Endothelial cell of umbilical vein (primary cell): ENCODE data around the gene PTGDR2. TPM values are rescaled to one million over a fixed set of nuclear protein-coding genes. Genes with fewer than 3 reads are reported as not detected.

ENCODE experiments used
- BruUV-seq: library from RNA; stranded (reverse); fragments of 400-500 nt; replicated peaks from 2 replicates; lab custom pipeline; 2021; lab: Mats Ljungman, UMichigan
- CTCF ChIA-PET: fragments of 300-600, 350-600 bp; sonication (Branson Sonifier 250); formaldehyde crosslinking; loops from one replicate; lab custom pipeline; 2021; ENCODE audit warnings: antibody characterized with exemption, inconsistent platforms; lab: Charles Lee
- POLR2A ChIA-PET: fragments of 300-600, 350-600 bp; sonication (Branson Sonifier 250); formaldehyde crosslinking; loops from one replicate; lab custom pipeline; 2021; ENCODE audit warnings: antibody characterized with exemption, inconsistent platforms; lab: Charles Lee
- DNase-seq: peaks from one replicate; pipeline ENCODE4 v3.0.0-alpha.2; 2011; ENCODE audit warnings: low read depth, low spot score
- FAIRE-seq: peaks from 2 replicates; lab custom pipeline; 2011; peaks lifted over from hg19 to GRCh38; lab: Jason Lieb, UNC
- H2AFZ ChIP-seq: 2 replicates; pipeline ENCODE4 v1.6.0; 2012; ENCODE audit warnings: low read depth, low read length, control low read depth, inconsistent platforms
- H3K27ac ChIP-seq: 2 replicates; pipeline ENCODE4 v1.5.1; 2011; ENCODE audit warnings: low read depth, mild to moderate bottlenecking, control low read depth, low read length, moderate library complexity; ENCODE audit not compliant: insufficient read depth
- H3K27me3 ChIP-seq, 2 experiments: 2 replicates each; pipeline versions ENCODE4 v1.6.0 to v1.6.1; 2011; ENCODE audit warnings: low read length in 2 of 2, mixed read lengths in 1 of 2; ENCODE audit not compliant: control insufficient read depth in 2 of 2, insufficient read depth in 2 of 2
- H3K36me3 ChIP-seq, 2 experiments: 2 replicates in 1 of 2; 3 replicates in 1 of 2; pipeline ENCODE4 v1.5.1; 2011; ENCODE audit warnings: low read length in 2 of 2, mild to moderate bottlenecking in 1 of 2, moderate library complexity in 1 of 2; ENCODE audit not compliant: control insufficient read depth in 2 of 2, insufficient read depth in 2 of 2; ENCODE audit errors: extremely low read depth in 1 of 2
- H3K4me1 ChIP-seq: 3 replicates; pipeline ENCODE4 v1.5.1; 2011; ENCODE audit warnings: mild to moderate bottlenecking, low read length; ENCODE audit not compliant: control insufficient read depth, insufficient read depth; ENCODE audit errors: extremely low read depth
- H3K4me2 ChIP-seq: 2 replicates; pipeline ENCODE4 v1.6.1; 2011; ENCODE audit warnings: low read length, control low read depth, mixed read lengths; ENCODE audit not compliant: insufficient read depth
- H3K4me3 ChIP-seq, 3 experiments: fragments of 200-600 bp in 1 of 3; sonication (generic), shearing (Covaris generic) in 1 of 3; replicated peaks in 1 of 3; 2 replicates each; pipeline ENCODE4 v1.5.1; 2011 to 2016; ENCODE audit warnings: control low read depth in 3 of 3, low read length in 3 of 3, mild to moderate bottlenecking in 2 of 3, inconsistent platforms in 1 of 3, low read depth in 1 of 3, moderate library complexity in 1 of 3; ENCODE audit not compliant: insufficient read depth in 1 of 3
- H3K79me2 ChIP-seq: 2 replicates; pipeline ENCODE4 v1.6.0; 2012; ENCODE audit warnings: low read length, inconsistent platforms; ENCODE audit not compliant: control insufficient read depth, insufficient read depth
- H3K9ac ChIP-seq: replicated peaks from 2 replicates; pipeline ENCODE3; 2011; ENCODE audit warnings: low read length, control low read depth; ENCODE audit not compliant: insufficient read depth; ENCODE audit errors: extremely low read depth
- H3K9me1 ChIP-seq: replicated peaks from 3 replicates; pipeline ENCODE4 v1.6.0; 2011; ENCODE audit warnings: mild to moderate bottlenecking, low read length; ENCODE audit not compliant: control insufficient read depth, insufficient read depth; ENCODE audit errors: extremely low read depth
- H3K9me3 ChIP-seq: replicated peaks from 2 replicates; pipeline ENCODE4 v1.5.1; 2012; ENCODE audit warnings: low read length, inconsistent platforms; ENCODE audit not compliant: control insufficient read depth, insufficient read depth
- H4K20me1 ChIP-seq: replicated peaks from 2 replicates; pipeline ENCODE3; 2011; ENCODE audit warnings: mild to moderate bottlenecking, low read length; ENCODE audit not compliant: control insufficient read depth, insufficient read depth; ENCODE audit errors: extremely low read depth
- CTCF ChIP-seq, 2 donors: IDR thresholded peaks; 1 replicate in 1 of 2; 2 replicates in 1 of 2; pipeline ENCODE4 v1.5.1; 2011; ENCODE audit warnings: low read length in 2 of 2, mild to moderate bottlenecking in 2 of 2, moderate library complexity in 2 of 2, control low read depth in 1 of 2, inconsistent platforms in 1 of 2, low read depth in 1 of 2; ENCODE audit not compliant: insufficient read depth in 1 of 2; ENCODE audit errors: extremely low read depth in 1 of 2
- EZH2 ChIP-seq: IDR thresholded peaks from 2 replicates; pipeline ENCODE4 v1.6.1; 2012; ENCODE audit warnings: borderline replicate concordance, low read depth, mild to moderate bottlenecking, moderate library complexity, low read length, inconsistent platforms; ENCODE audit not compliant: severe bottlenecking
- FOS ChIP-seq: IDR thresholded peaks from 2 replicates; pipeline ENCODE4 v1.6.1; 2011; ENCODE audit warnings: mild to moderate bottlenecking, low read length, moderate library complexity, borderline replicate concordance; ENCODE audit not compliant: insufficient read depth
- GATA2 ChIP-seq: IDR thresholded peaks from 2 replicates; pipeline ENCODE4 v1.7.0; 2011; ENCODE audit warnings: low read depth, mild to moderate bottlenecking, moderate library complexity, mixed read lengths, low read length; ENCODE audit not compliant: insufficient read length, insufficient read depth
- JUN ChIP-seq: IDR thresholded peaks from 2 replicates; pipeline ENCODE4 v1.6.1; 2011; ENCODE audit warnings: borderline replicate concordance, low read depth; ENCODE audit not compliant: insufficient read length, insufficient read depth
- MYC ChIP-seq: IDR thresholded peaks from one replicate; pipeline ENCODE4 v1.6.1; 2011; ENCODE audit warnings: mild to moderate bottlenecking, low read depth, low read length
- POLR2A ChIP-seq: IDR thresholded peaks from 2 replicates; pipeline ENCODE4 v1.6.1; 2012; ENCODE audit warnings: low read depth, mild to moderate bottlenecking, control low read depth, low read length
- POLR2AphosphoS5 ChIP-seq: IDR thresholded peaks from 2 replicates; pipeline ENCODE4 v1.6.1; 2012; ENCODE audit warnings: low read depth, mild to moderate bottlenecking, control low read depth, low read length, moderate library complexity; ENCODE audit not compliant: insufficient read depth
- dilution Hi-C: fragments of 300-500 bp; cut with MboI; formaldehyde crosslinking; loops from one replicate; pipeline ENCODE4 v1.15.0; 2019; ENCODE audit warnings: low sequenced_read_pairs; ENCODE audit not compliant: extremely low pct_ligation_motif_present
- intact Hi-C: fragments of 100-400 bp; cut with micrococcal nuclease; formaldehyde crosslinking; loops from one replicate; pipeline ENCODE4 v1.10.0; 2022
- polyA plus RNA-seq, 4 experiments: library from polyadenylated mRNA; depleted of rRNA in 3 of 4; stranded (reverse) in 3 of 4; unstranded in 1 of 4; fragments of >200 nt; gene quantifications; 2 replicates each; pipeline versions ENCODE4 v1.2.1 to v1.2.3, GENCODE V29; 2011 to 2012; ENCODE audit warnings: missing spikeins in 1 of 4
- total RNA-seq: library from RNA; stranded (reverse); gene quantifications from 2 replicates; pipeline ENCODE4 v1.2.3, GENCODE V29; 2021
- TF ChIP-seq, protein P1 (sequence below): IDR thresholded peaks from 2 replicates; pipeline ENCODE4 v1.6.1; 2011; ENCODE audit not compliant: insufficient read depth, insufficient read length

The PTGDR2 gene
- total and polyA plus RNA-seq, 2 donors (not counting 3 experiments of a cell fraction or from before 2014, with no cell fraction given), result 0.15 TPM; not detected in 1

- POLR2A ChIA-PET, result no interaction called here
- intact Hi-C loops (no loop called here), dilution Hi-C loops (no loop called here)
- CTCF ChIA-PET, result interaction anchor here (0.7 to 1.6 kb wide), 4 partner anchors 12 to 45 kb away, joined by 3 to 9 read pairs (median 4); no protein-coding TSS in a partner anchor
- H3K4me1 ChIP-seq, result no peaks in the 10 kb centered on the region
- H4K20me1 ChIP-seq, result no peaks in the 10 kb centered on the region
- no peak overlapping the region for H3K27ac ChIP-seq
- H2AFZ ChIP-seq, result no peak overlapping the region
- H3K27me3 ChIP-seq, result no peaks in the 10 kb centered on the region
- no peaks in the 10 kb centered on the region for H3K36me3 ChIP-seq
- no peak for FAIRE-seq
- no peak overlapping the region for H3K9ac ChIP-seq
- no peak for TF ChIP-seq CTCF (IDR thresholded peaks at IDR 0.05; ENCODE audit: extremely low read depth in 1 of 2, insufficient read depth in 1 of 2, low read depth in 1 of 2, low read length in 2 of 2)
- no peak for TF ChIP-seq POLR2A
- TF ChIP-seq EZH2, result no peak
- TF ChIP-seq GATA2, result no peak
- TF ChIP-seq MYC, result no peak
- TF ChIP-seq FOS, result no peak
- TF ChIP-seq POLR2AphosphoS5, result no peak
- TF ChIP-seq JUN, result no peak
- TF ChIP-seq, protein P1, sequence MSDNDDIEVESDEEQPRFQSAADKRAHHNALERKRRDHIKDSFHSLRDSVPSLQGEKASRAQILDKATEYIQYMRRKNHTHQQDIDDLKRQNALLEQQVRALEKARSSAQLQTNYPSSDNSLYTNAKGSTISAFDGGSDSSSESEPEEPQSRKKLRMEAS, result no peak
- H3K4me2 ChIP-seq, result no peak overlapping the region
- no peaks in the 10 kb centered on the region for H3K9me3 ChIP-seq
- H3K9me1 ChIP-seq, result no peaks in the 10 kb centered on the region
- no peak overlapping the region for H3K4me3 ChIP-seq
- H3K79me2 ChIP-seq, result no peaks in the 10 kb centered on the region
- BruUV-seq, result no TSS peak
- no peak for DNase-seq
These were observed 19.8 kb upstream of the PTGDR2 start for GRCh38 chr11:60875366-60876167.
